ENCODE data around the gene OR2A2.

OR2A2 gene

DNA sequence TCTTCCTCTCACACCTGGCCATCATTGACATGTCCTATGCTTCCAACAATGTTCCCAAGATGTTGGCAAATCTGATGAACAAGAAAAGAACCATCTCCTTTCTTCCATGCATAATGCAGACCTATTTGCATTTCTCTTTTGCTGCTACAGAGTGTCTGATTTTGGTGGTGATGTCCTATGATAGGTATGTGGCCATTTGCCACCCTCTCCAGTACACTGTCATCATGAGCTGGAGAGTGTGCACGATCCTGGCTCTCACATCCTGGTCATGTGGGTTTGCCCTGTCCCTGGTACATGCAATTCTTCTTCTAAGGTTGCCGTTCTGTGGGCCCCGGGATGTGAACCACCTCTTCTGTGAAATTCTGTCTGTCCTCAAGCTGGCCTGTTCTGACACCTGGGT lies 32.8 kb downstream of the OR2A2 start:
- DNase-seq = no peak

DNA sequence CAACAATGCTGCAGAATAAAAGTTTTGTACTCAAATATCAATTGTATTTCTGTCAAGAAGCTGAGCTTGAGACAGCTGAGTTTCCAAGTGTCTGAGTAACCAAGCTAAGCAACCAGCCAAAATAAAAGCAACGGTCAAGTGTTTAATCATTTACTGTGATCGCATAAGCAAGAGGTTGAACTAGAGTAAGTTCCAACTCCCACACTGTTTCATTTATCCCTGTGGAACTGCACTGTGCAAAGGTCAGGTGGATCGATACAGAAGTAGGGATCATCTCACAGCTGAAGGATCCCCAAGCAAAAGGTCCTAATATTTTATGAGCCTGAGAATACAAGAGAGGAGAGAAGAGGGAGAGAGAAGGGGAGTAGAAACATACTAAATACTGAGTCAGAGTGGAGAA lies 35.0 kb downstream of the OR2A2 start:
- DNase-seq = no peak

DNA sequence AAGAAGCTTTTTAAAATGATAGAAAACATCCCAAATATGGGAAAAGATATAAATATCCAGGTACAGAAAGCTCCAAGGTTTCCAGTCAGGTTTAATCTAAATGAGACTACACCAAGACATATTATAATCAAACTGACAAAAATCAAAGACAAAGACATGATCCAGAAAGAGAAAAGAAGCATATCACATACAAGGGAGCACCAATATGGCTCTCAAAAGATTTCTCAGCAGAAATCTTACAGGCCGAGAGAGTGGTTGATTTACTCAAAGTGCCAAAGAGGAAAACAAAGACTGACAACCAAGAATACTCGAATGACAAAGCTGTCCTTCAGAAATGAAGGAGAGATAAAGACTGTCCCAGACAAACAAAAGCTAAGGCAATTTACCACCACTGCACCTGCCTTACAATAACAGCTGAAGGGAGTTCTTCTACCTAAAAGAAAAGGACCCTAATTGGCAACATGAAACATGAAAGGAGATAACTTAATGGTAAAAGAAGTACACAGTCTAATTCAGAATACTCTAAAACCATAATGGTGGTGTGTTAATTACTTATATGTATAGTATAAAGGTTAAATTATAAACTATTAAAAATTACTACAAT lies 38.9 kb downstream of the OR2A2 start:
- DNase-seq = no peak

DNA sequence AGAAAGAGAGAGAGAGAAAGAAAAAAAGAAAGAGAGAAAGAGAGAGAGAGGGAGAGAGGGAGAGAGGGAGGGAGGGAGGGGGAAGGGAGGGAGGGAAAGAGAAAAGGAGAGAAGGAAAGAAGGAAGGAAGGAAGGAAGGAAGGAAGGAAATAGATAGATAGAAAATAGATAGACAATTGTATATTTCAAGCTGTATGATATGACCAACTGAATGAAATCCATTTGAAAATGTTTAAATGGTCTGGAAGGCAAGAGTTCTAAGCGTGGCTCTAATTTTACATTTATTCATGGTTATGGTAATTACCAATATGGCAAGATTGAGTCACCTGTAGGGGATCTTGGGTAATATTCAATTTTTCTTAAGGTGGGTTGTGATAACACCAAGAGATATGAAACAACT lies 49.5 kb downstream of the OR2A2 start:
- DNase-seq = no peak
